ENCODE data around the gene TMEM132C.

- TF ChIP-seq EZH2phosphoT487 (IDR thresholded peaks at IDR 0.05; ENCODE audit: unreplicated experiment) = no peak
- no peak for TF ChIP-seq EZH2 (IDR thresholded peaks at IDR 0.05; ENCODE audit: low read depth, unreplicated experiment)
- TF ChIP-seq, protein P1, sequence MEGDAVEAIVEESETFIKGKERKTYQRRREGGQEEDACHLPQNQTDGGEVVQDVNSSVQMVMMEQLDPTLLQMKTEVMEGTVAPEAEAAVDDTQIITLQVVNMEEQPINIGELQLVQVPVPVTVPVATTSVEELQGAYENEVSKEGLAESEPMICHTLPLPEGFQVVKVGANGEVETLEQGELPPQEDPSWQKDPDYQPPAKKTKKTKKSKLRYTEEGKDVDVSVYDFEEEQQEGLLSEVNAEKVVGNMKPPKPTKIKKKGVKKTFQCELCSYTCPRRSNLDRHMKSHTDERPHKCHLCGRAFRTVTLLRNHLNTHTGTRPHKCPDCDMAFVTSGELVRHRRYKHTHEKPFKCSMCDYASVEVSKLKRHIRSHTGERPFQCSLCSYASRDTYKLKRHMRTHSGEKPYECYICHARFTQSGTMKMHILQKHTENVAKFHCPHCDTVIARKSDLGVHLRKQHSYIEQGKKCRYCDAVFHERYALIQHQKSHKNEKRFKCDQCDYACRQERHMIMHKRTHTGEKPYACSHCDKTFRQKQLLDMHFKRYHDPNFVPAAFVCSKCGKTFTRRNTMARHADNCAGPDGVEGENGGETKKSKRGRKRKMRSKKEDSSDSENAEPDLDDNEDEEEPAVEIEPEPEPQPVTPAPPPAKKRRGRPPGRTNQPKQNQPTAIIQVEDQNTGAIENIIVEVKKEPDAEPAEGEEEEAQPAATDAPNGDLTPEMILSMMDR (conservative IDR thresholded peaks at IDR 0.05; ENCODE audit: low read depth in 2 of 2) = no peak
- TF ChIP-seq POLR2AphosphoS5 (IDR thresholded peaks at IDR 0.05; ENCODE audit: low read depth) = no peak
- TF ChIP-seq, protein P2, sequence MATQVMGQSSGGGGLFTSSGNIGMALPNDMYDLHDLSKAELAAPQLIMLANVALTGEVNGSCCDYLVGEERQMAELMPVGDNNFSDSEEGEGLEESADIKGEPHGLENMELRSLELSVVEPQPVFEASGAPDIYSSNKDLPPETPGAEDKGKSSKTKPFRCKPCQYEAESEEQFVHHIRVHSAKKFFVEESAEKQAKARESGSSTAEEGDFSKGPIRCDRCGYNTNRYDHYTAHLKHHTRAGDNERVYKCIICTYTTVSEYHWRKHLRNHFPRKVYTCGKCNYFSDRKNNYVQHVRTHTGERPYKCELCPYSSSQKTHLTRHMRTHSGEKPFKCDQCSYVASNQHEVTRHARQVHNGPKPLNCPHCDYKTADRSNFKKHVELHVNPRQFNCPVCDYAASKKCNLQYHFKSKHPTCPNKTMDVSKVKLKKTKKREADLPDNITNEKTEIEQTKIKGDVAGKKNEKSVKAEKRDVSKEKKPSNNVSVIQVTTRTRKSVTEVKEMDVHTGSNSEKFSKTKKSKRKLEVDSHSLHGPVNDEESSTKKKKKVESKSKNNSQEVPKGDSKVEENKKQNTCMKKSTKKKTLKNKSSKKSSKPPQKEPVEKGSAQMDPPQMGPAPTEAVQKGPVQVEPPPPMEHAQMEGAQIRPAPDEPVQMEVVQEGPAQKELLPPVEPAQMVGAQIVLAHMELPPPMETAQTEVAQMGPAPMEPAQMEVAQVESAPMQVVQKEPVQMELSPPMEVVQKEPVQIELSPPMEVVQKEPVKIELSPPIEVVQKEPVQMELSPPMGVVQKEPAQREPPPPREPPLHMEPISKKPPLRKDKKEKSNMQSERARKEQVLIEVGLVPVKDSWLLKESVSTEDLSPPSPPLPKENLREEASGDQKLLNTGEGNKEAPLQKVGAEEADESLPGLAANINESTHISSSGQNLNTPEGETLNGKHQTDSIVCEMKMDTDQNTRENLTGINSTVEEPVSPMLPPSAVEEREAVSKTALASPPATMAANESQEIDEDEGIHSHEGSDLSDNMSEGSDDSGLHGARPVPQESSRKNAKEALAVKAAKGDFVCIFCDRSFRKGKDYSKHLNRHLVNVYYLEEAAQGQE (IDR thresholded peaks at IDR 0.05; ENCODE audit: unreplicated experiment) = no peak
- TF ChIP-seq CREB1 (CRISPR knock-in tag; IDR thresholded peaks at IDR 0.05; ENCODE audit: low read depth) = no peak
- TF ChIP-seq ZNF331 (CRISPR knock-in tag; IDR thresholded peaks at IDR 0.05; ENCODE audit: low read depth) = no peak
- TF ChIP-seq ZNF462 (CRISPR knock-in tag; IDR thresholded peaks at IDR 0.05) = no peak
Observed at GRCh38 chr12:128328961-128329360, 62.0 kb downstream of the TMEM132C start.

All from GM23338 (cell line).